ENCODE measurements around the gene IL17D.

DNA sequence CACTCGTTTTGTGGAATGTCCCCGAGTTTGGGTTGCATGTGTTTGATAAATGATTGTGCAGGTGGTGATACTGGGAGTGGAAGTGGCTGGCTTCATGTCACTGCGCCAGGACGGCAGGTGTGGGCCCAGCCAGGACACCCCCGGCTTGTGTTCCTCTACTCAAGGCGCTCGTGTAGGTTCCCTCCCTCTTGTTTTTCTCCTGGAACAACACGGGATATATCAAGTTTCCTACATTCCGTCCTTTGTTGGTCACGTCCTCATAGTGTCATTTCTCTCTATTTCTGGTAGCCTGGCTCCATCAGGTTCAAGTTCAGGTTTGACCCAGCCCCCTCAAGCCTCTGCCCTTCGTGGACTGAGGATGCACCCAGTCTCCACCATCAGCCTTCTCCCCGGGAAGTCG is 16.3 kb downstream of the IL17D start:
- TF ChIP-seq, protein P1, sequence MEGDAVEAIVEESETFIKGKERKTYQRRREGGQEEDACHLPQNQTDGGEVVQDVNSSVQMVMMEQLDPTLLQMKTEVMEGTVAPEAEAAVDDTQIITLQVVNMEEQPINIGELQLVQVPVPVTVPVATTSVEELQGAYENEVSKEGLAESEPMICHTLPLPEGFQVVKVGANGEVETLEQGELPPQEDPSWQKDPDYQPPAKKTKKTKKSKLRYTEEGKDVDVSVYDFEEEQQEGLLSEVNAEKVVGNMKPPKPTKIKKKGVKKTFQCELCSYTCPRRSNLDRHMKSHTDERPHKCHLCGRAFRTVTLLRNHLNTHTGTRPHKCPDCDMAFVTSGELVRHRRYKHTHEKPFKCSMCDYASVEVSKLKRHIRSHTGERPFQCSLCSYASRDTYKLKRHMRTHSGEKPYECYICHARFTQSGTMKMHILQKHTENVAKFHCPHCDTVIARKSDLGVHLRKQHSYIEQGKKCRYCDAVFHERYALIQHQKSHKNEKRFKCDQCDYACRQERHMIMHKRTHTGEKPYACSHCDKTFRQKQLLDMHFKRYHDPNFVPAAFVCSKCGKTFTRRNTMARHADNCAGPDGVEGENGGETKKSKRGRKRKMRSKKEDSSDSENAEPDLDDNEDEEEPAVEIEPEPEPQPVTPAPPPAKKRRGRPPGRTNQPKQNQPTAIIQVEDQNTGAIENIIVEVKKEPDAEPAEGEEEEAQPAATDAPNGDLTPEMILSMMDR (IDR thresholded peaks at IDR 0.05), result no peak
- no peak for TF ChIP-seq POLR2A (IDR thresholded peaks at IDR 0.05)

All from body of pancreas (tissue), 4 donors.